Smooth muscle cell of the umbilical artery (primary cell): ENCODE results near the gene RETN. TPM values are rescaled to one million over a fixed set of nuclear protein-coding genes. Genes with fewer than 3 reads are reported as not detected.

Source experiments
- total RNA-seq: library from RNA; depleted of rRNA; stranded (reverse); fragments of >200 nt; gene quantifications from 2 replicates; pipeline ENCODE4 v1.2.3, GENCODE V29; 2014

RETN gene, protein sequence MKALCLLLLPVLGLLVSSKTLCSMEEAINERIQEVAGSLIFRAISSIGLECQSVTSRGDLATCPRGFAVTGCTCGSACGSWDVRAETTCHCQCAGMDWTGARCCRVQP
- total RNA-seq = not detected in 2 replicates

DNA sequence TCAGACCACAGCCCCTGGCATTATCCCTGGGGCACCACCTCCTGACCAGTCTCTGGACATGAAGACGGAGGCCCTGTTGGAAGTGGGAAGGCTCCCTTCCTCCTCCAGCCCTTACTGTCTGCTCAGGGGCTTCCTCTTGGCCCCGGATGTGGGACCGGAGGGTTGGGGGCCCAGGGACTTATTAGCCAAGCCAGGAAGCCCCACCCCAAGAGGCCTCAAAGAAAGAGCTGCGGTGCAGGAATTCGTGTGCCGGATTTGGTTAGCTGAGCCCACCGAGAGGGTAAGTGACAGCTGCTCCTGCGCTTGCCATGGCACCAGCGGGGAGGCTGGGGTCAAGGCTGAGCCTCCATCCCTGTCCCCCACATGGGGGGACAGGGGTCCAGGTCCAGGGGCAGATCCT lies at the start of gene RETN:
RETN (plus strand) TSS at position 208 of the 400 bp plus-strand sequence. CDS start 278 bp downstream, outside the sequence.

DNA sequence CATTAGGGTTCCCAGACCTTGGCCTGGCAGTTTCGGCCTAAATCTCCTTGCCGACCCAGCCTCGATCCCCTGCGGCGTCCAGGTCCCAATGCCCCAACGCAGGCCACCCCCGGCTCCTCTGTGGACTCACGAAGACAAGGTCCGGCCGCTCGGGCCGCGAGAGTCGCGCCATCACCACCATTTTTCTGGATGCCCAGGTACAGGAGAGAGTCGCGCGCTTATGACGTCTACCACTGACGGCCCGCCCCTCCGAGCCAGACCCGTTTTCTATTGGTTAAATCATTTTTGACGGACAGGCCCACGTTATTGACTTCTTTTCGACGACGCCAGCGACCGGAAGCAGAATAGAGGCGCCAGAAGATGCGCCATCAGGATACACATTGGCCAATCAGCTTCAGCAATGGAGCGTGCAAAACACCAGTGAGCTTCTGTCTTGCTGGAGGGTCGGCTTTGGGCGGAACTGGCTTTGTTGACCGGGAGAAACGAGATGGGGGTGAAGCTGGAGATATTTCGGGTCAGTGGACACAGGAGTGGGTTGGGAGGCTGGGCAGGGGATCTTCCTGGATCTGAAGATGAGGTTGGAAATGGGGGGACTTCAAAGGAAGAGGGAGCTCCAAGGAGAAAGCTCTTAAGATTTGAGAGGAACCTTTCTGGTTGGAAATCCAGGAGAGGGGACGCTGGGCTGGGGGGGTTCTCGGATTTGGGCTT lies 39.3 kb upstream of the RETN start, which contains the start of the genes PET100 and XAB2:
PET100 (plus strand) TSS at position 447 of the 708 bp plus-strand sequence; CDS start at position 488, 41 bp downstream.
XAB2 (minus strand) TSS at position 199 of the 708 bp plus-strand sequence; CDS start at position 181, 18 bp downstream.

DNA sequence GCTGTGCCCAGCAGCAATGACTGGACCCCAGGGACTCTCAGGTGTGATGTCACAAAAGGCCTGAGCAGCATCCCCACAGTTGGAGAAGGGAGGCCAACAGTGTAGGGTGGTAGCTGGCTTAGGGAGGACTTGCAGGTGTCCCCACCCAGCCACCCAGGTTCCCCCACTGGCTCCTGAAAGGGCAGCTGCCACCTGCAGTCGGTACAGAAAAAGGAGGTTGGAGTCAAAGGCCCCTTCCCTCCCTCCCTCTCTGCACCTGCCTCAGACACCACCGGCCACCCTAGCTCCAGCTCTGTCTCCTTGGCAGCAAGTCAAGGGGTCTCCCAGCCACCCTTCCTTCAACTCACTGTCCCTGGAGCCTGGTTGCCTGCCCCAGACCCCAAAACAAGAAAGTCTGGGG lies 35.2 kb upstream of the RETN start, which contains the start of gene PCP2:
PCP2 (minus strand) TSS at position 22 of the 400 bp plus-strand sequence. CDS start 262 bp downstream, outside the sequence.

DNA sequence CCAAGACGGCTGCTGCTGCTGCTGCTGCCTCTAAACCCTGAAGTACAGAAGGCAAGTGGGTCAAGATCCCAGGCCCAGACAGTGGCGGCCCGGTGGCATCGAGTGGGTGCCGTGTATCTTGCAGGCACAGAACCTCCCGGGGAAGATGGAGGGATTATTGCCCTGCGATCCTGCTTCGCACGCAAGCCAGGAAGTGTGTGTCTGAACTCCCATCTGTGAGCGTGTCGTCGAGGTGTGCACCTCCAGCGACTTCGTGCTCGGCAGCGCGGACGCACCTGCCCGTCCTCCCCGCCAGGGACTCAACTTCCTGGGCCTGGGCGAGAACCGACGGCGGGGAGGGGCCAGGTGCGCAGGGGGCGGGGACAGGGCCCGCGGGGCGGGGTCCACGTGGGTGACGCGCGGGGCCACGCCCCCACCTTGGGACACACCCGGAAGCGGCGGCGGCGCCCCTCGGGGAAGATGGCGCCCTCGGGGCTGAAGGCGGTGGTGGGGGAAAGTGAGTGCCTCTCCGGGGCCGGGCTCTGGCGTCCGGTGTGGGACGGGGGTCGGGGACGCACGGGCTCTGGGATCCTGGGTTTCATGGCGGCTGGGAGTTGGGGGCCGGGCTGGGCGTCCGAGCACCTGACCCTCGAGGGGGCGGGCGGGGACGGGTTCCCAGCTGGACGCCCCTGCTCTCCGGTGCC lies 32.0 kb upstream of the RETN start, which contains the start of gene STXBP2:
STXBP2 (plus strand) TSS at position 420 of the 683 bp plus-strand sequence; CDS start at position 460, 40 bp downstream.

DNA sequence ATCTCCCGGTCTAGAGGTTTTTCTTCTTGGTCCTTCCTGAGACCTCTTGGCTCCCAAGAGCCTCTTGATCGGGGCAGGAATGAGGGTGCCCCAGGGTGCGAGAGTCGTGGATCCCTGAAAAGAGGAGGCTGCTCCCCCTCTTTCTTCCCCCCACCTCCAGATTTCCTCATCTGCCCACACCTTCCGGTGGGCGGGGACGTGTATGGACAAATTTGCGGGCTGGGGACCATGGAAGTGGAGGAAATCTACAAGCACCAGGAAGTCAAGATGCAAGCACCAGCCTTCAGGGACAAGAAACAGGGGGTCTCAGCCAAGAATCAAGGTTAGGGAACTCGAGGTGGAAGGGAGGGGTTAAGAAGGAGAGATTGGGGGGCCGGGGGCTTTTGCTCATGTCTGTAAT lies 8.0 kb downstream of the RETN start, which contains the start of gene MCEMP1:
MCEMP1 (plus strand) TSS at position 237 of the 400 bp plus-strand sequence; CDS start at position 268, 31 bp downstream.

DNA sequence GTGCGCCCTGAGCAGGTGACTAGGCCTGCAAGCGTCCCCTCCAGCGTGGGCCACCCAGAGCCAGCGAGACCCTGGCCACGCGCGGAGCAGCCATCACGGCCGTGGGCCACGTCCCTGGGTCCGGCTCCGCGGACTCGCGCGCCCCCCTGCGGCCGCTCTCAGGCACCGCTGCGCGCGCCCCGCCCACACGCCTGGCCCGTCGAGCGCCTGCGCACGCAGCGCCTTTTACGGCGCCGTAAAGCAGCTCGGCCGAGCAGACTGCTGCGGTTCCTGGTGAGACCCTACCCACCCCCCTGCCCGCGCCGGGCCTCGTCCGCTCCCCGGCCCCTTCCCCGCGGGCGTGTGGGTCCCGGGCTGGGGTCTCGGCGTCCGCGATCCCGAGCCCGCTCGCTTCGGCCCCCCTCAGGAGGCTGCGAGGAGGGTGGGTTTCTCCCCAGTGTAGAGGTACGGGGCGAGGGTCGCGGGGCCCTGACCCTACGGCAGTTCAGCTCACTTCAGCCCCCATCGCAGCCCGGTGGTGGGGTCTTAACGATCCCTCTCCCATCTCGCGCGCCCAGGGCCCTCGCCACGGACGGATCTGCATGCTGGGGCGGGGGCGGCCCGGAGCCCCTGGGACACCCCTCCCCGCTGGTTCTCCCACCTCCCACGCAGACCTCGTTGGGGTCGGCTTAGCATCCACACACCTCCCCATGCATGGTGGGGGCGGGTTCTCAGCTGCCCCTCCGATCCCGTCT lies 11.9 kb downstream of the RETN start, which contains the start of gene TRAPPC5:
TRAPPC5 (plus strand) TSS at position 228 of the 734 bp plus-strand sequence. CDS start 1,421 bp downstream, outside the sequence.

DNA sequence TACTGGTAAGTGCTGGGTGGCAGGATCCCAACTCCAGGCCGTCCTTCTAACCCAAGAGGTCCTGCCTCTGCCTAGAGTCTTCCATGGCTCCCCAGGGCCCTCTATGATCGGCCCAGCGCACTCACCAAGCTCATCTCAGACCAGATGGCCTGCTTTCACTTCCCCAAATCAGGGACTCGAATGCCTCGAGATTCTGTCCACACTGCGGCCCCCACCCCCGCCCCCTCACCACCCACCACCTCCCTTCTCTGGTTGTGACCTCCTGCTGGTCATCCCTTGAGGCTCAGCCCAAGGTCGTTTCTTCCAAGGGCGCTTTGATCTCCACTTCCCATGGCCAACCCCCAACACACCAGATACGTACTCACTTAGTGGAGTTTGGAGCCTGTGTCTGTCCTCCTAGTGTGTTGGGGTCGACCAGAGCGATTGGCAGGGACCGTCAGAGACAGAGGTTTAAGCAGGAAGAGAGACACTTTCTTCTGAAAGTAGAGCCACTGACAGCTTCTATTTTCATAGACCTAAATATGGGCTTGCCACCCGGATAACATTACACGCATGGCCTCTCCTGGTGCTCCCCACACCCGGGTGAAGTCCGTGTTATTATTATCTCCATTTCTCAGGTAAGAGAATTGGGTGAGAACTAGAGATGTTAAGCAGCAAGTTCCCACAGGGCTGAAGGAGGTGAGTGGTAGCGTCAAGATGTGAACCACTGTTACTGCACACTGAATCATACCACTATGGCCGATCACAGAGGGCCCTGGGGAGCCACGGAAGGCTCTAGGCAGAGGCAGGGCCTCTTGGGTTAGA lies 33.0 kb downstream of the RETN start, which contains the start of gene FCER2:
FCER2 (minus strand) TSS at position 478 of the 804 bp plus-strand sequence. CDS start 2,371 bp downstream, outside the sequence.

Other genes with a start within 250 kb of the RETN start
- gene PEX11G, start 180.0 kb upstream of the RETN start, total RNA-seq = 1.5 and 3.3 TPM in 2 replicates
- 11.9 and 21.5 TPM in 2 replicates for gene ZNF358, start 152.9 kb upstream of the RETN start, total RNA-seq
- 4.3 and 5.6 TPM in 2 replicates for gene MCOLN1, start 146.4 kb upstream of the RETN start, total RNA-seq
- gene PNPLA6, start 133.3 kb upstream of the RETN start, total RNA-seq = 83.7 and 132 TPM in 2 replicates
- not detected in 2 replicates for gene CAMSAP3, start 73.2 kb upstream of the RETN start, total RNA-seq
- gene XAB2, start 39.5 kb upstream of the RETN start, total RNA-seq = 25.2 and 46.3 TPM in 2 replicates
- gene PET100, start 39.3 kb upstream of the RETN start, total RNA-seq = 7.5 and 8.6 TPM in 2 replicates
- gene PCP2, start 35.3 kb upstream of the RETN start, total RNA-seq = not detected in 2 replicates
- 7.7 and 18.5 TPM in 2 replicates for gene STXBP2, start 31.9 kb upstream of the RETN start, total RNA-seq
- gene MCEMP1, start 8.0 kb downstream of the RETN start, total RNA-seq = not detected in 2 replicates
- 52.3 and 56.1 TPM in 2 replicates for gene TRAPPC5, start 11.8 kb downstream of the RETN start, total RNA-seq
- gene FCER2, start 33.1 kb downstream of the RETN start, total RNA-seq = not detected in 2 replicates
- gene CLEC4G, start 63.1 kb downstream of the RETN start, total RNA-seq = not detected in 2 replicates
- gene CD209, start 78.5 kb downstream of the RETN start, total RNA-seq = not detected in 2 replicates
- not detected in 2 replicates for gene CLEC4M, start 94.2 kb downstream of the RETN start, total RNA-seq
- gene EVI5L, start 161.2 kb downstream of the RETN start, total RNA-seq = 19.0 and 25.4 TPM in 2 replicates
- 0.09 TPM in 1 of 2 replicates, not detected in the other for gene PRR36, start 205.3 kb downstream of the RETN start, total RNA-seq
- 5.9 TPM in 2 replicates for gene LRRC8E, start 219.5 kb downstream of the RETN start, total RNA-seq
- gene MAP2K7, start 234.8 kb downstream of the RETN start, total RNA-seq = 7.4 and 13.7 TPM in 2 replicates
- gene TGFBR3L, start 245.8 kb downstream of the RETN start, total RNA-seq = 1.7 and 2.7 TPM in 2 replicates